ENCODE results near the gene DNAJB14. TPM values are rescaled to one million over a fixed set of nuclear protein-coding genes. Genes with fewer than 3 reads are reported as not detected.

Gene DNAJB14
- total RNA-seq, 1 experiment from 2014 or later = 41.0 TPM

DNA sequence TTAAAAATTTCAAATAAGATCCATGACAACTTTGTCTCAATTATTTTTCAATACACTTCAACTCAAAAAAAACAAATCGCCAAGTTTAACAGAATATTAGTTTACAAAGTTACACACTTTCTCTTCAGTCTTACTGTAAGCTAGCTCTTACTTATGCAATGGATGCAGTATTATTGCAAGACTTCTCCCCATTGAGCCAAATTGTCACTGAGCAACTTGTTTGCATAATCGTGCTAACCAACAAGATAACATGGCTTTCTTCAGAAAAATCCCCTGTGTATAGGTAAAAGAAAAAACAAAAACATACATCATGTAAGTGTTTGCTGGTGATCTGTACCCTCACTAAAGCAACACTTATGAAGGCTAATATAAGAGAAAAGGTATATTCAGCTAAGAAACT, 18.9 kb downstream of the DNAJB14 start:
- Histone ChIP-seq H3K23me2 (ENCODE audit: insufficient read length, low read depth, low read length, poor library complexity, severe bottlenecking) (no peaks in the 10 kb centered on the region), H3K27me3 (ENCODE audit: insufficient read depth, low read length) (no peaks in the 10 kb centered on the region), H4K8ac (replicated peaks; ENCODE audit: insufficient read length, low read depth, low read length) (no peak overlapping the region), H4K20me1 (ENCODE audit: control insufficient read depth, insufficient read depth, insufficient read length) (no peaks in the 10 kb centered on the region), H2BK5ac (ENCODE audit: insufficient read length, low read length) (no peak overlapping the region), H3K79me1 (ENCODE audit: insufficient read depth, low read depth, low read length, poor library complexity, severe bottlenecking) (no peaks in the 10 kb centered on the region), H4K91ac (ENCODE audit: insufficient read length, low read depth, low read length) (no peak overlapping the region), H4K5ac (ENCODE audit: insufficient read length, low read depth, low read length) (no peak overlapping the region), H2AK5ac (ENCODE audit: insufficient read length, low read length) (no peak overlapping the region), H2BK120ac (ENCODE audit: low read depth, low read length, poor library complexity, severe bottlenecking) (no peak overlapping the region), H3K14ac (ENCODE audit: insufficient read depth, low read length) (no peak overlapping the region), H3T11ph (ENCODE audit: low read length) (no peak overlapping the region), H3K23ac (ENCODE audit: insufficient read length, low read depth, low read length) (no peak overlapping the region), H3K9ac (ENCODE audit: extremely low read depth, insufficient read length, low read length) (no peak overlapping the region), H3K56ac (ENCODE audit: insufficient read length, low read depth, low read length) (no peak overlapping the region), H2BK12ac (ENCODE audit: insufficient read length, low read depth, low read length) (no peak overlapping the region), H2AFZ (ENCODE audit: low read length) (no peak overlapping the region), H3K79me2 (ENCODE audit: insufficient read depth, low read length) (no peaks in the 10 kb centered on the region; the same call in 1 of the 2 replicates), H3K9me3 (ENCODE audit: control insufficient read depth, low read depth, low read length) (no peaks in the 10 kb centered on the region), H3K27ac (ENCODE audit: insufficient read length, low read depth, low read length) (no peak overlapping the region), H3K4me1 (ENCODE audit: insufficient read depth, low read length) (no peaks in the 10 kb centered on the region), H3K18ac (ENCODE audit: insufficient read length, low read depth, low read length) (no peak overlapping the region), H3K4me2 (ENCODE audit: insufficient read depth, insufficient read length, low read length) (no peak overlapping the region), H2BK15ac (ENCODE audit: low read depth, low read length) (no peak overlapping the region), H3K4ac (ENCODE audit: low read depth, low read length) (no peak overlapping the region), H2BK20ac (ENCODE audit: low read depth, low read length, poor library complexity, severe bottlenecking) (no peak overlapping the region)
- TF ChIP-seq, protein P1, sequence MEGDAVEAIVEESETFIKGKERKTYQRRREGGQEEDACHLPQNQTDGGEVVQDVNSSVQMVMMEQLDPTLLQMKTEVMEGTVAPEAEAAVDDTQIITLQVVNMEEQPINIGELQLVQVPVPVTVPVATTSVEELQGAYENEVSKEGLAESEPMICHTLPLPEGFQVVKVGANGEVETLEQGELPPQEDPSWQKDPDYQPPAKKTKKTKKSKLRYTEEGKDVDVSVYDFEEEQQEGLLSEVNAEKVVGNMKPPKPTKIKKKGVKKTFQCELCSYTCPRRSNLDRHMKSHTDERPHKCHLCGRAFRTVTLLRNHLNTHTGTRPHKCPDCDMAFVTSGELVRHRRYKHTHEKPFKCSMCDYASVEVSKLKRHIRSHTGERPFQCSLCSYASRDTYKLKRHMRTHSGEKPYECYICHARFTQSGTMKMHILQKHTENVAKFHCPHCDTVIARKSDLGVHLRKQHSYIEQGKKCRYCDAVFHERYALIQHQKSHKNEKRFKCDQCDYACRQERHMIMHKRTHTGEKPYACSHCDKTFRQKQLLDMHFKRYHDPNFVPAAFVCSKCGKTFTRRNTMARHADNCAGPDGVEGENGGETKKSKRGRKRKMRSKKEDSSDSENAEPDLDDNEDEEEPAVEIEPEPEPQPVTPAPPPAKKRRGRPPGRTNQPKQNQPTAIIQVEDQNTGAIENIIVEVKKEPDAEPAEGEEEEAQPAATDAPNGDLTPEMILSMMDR (conservative IDR thresholded peaks at IDR 0.05) = no peak
- Mint-ChIP-seq H3K27me3 (ENCODE audit: low read depth) (no peaks in the 10 kb centered on the region), H3K4me3 (no peak overlapping the region), H3K36me3 (ENCODE audit: insufficient read depth in 1 of 3, low read depth in 3 of 3) (peaks cover 3 to 18% (median 8%) of the 10 kb centered on the region in 3 experiments; a peak in 6 of 7 replicates), H3K4me1 (no peaks in the 10 kb centered on the region), H3K27ac (no peak overlapping the region; a peak in 1 of 7 replicates), H3K9me3 (no peaks in the 10 kb centered on the region)
- WGBS (ENCODE audit: extremely low coverage, insufficient read length, low lambda C conversion rate) = 100% methylated on average over 1 of the region's 2 CpGs
- no peak for DNase-seq
